Effector memory CD4-positive, alpha-beta T cell (primary cell): Measurements from ENCODE around the gene TAF9B.
"Not testable (repeated sequence)": the region's sequence is repeated elsewhere in the genome, so short reads cannot be mapped to it uniquely, and the experiment has no call there.

Experiments
- DNase-seq, 3 donors: peaks; one replicate each; pipeline ENCODE4 v3.0.0-alpha.2; 2020
- H3K27ac ChIP-seq: 2 replicates; pipeline ENCODE4 v1.7.0; 2013; ENCODE audit warnings: mild to moderate bottlenecking, low read length, moderate library complexity; ENCODE audit not compliant: insufficient read depth, poor library complexity, severe bottlenecking
- H3K27me3 ChIP-seq: replicated peaks from 2 replicates; pipeline ENCODE4 v1.7.0; 2013; ENCODE audit warnings: mild to moderate bottlenecking, low read length; ENCODE audit not compliant: insufficient read depth, control insufficient read depth, poor library complexity, severe bottlenecking
- H3K36me3 ChIP-seq: 2 replicates; pipeline ENCODE4 v1.7.0; 2013; ENCODE audit warnings: mild to moderate bottlenecking, low read length, moderate library complexity; ENCODE audit not compliant: control insufficient read depth, insufficient read depth
- H3K4me1 ChIP-seq: 2 replicates; pipeline ENCODE4 v1.7.0; 2013; ENCODE audit warnings: low read length, mild to moderate bottlenecking; ENCODE audit not compliant: control insufficient read depth, insufficient read depth, poor library complexity, severe bottlenecking
- H3K4me3 ChIP-seq: 2 replicates; pipeline ENCODE4 v1.7.0; 2013; ENCODE audit warnings: low read length, low read depth, mild to moderate bottlenecking; ENCODE audit not compliant: insufficient read depth, poor library complexity, severe bottlenecking
- H3K9me3 ChIP-seq: 2 replicates; pipeline ENCODE4 v1.7.0; 2013; ENCODE audit warnings: mild to moderate bottlenecking, low read length, moderate library complexity; ENCODE audit not compliant: control insufficient read depth
- total RNA-seq, 3 donors: gene quantifications; one replicate each; lab custom pipeline; 2026; lab: John Stamatoyannopoulos, UW

Gene TAF9B
- total RNA-seq: 11.5 to 20.9 (median 13.7) reads per million in 3 donors

- Histone ChIP-seq H3K36me3 (no peaks in the 10 kb centered on the region), H3K27ac (peak within 1 kb of the TSS; percentile 82), H3K9me3 (no peaks in the 10 kb centered on the region), H3K4me1 (no peaks in the 10 kb centered on the region), H3K27me3 (no peaks in the 10 kb centered on the region), H3K4me3 (peak within 1 kb of the TSS; percentile 72)
- peak; percentile 71 to 79 (median 74) for DNase-seq
Measured at GRCh38 chrX:78139160-78140123, at the start of gene TAF9B. TSS of gene TAF9B (minus strand) at chrX:78139650. CDS start at chrX:78139611, 39 bp downstream.

- no peaks in the 10 kb centered on the region for H3K27me3 ChIP-seq
- no peaks in the 10 kb centered on the region for H3K9me3 ChIP-seq
- no peak for DNase-seq
- H3K27ac ChIP-seq: no peak overlapping the region
- H3K4me3 ChIP-seq: no peak overlapping the region
- H3K36me3 ChIP-seq: no peaks in the 10 kb centered on the region
- no peaks in the 10 kb centered on the region for H3K4me1 ChIP-seq
Measured at GRCh38 chrX:78182881-78183280, 43.4 kb upstream of the TAF9B start.

- Histone ChIP-seq H3K4me1 (no peaks in the 10 kb centered on the region), H3K9me3 (no peaks in the 10 kb centered on the region), H3K27me3 (no peaks in the 10 kb centered on the region), H3K4me3 (no peak overlapping the region), H3K36me3 (no peaks in the 10 kb centered on the region), H3K27ac (no peak overlapping the region)
- DNase-seq: no peak
Measured at GRCh38 chrX:78181307-78181706, 41.9 kb upstream of the TAF9B start.

GRCh38 chrX:78168065-78168464, 28.6 kb upstream of the TAF9B start:
- Histone ChIP-seq H3K27ac (no peak overlapping the region), H3K4me1 (no peaks in the 10 kb centered on the region), H3K36me3 (no peaks in the 10 kb centered on the region), H3K27me3 (no peaks in the 10 kb centered on the region), H3K4me3 (no peak overlapping the region), H3K9me3 (no peaks in the 10 kb centered on the region)
- no peak for DNase-seq

- Histone ChIP-seq H3K9me3 (no peaks in the 10 kb centered on the region), H3K4me1 (no peaks in the 10 kb centered on the region), H3K27me3 (no peaks in the 10 kb centered on the region), H3K4me3 (no peak overlapping the region), H3K36me3 (no peaks in the 10 kb centered on the region), H3K27ac (no peak overlapping the region)
- DNase-seq: no peak
Measured at GRCh38 chrX:78165425-78165824, 26.0 kb upstream of the TAF9B start.

- H3K4me1 ChIP-seq, H3K36me3 ChIP-seq, H3K27ac ChIP-seq, H3K4me3 ChIP-seq, DNase-seq, H3K9me3 ChIP-seq, H3K27me3 ChIP-seq: not testable (repeated sequence)
Measured at GRCh38 chrX:78163175-78163574, 23.7 kb upstream of the TAF9B start.

GRCh38 chrX:78160711-78161110, 21.3 kb upstream of the TAF9B start:
- not testable (repeated sequence) for H3K36me3 ChIP-seq, H3K27me3 ChIP-seq

GRCh38 chrX:78157846-78158245, 18.4 kb upstream of the TAF9B start:
- not testable (repeated sequence) for H3K27ac ChIP-seq, DNase-seq, H3K9me3 ChIP-seq, H3K4me3 ChIP-seq, H3K4me1 ChIP-seq, H3K36me3 ChIP-seq, H3K27me3 ChIP-seq

More at GRCh38 chrX:78160711-78161110, 21.3 kb upstream of the TAF9B start:
- not testable (repeated sequence) for H3K27ac ChIP-seq, H3K9me3 ChIP-seq, DNase-seq, H3K4me3 ChIP-seq, H3K4me1 ChIP-seq

- not testable (repeated sequence) for H3K27me3 ChIP-seq, H3K4me1 ChIP-seq, DNase-seq, H3K36me3 ChIP-seq, H3K9me3 ChIP-seq, H3K27ac ChIP-seq, H3K4me3 ChIP-seq
Measured at GRCh38 chrX:78157373-78157772, 17.9 kb upstream of the TAF9B start.

- not testable (repeated sequence) for H3K27me3 ChIP-seq, H3K4me1 ChIP-seq, DNase-seq, H3K9me3 ChIP-seq, H3K36me3 ChIP-seq, H3K4me3 ChIP-seq, H3K27ac ChIP-seq
Measured at GRCh38 chrX:78147002-78147540, 7.6 kb upstream of the TAF9B start.
